Coronary artery (tissue), 2 donors: Measurements from ENCODE around the gene KCNMA1.

ENCODE experiments used
- DNase-seq: peaks from one replicate; pipeline ENCODE4 v3.0.0-alpha.2; 2017; ENCODE audit warnings: low spot score
- H3K27ac ChIP-seq, 2 donors: fragments of 200-600 bp; sonication (generic); one replicate each; pipeline ENCODE4 v1.5.1; 2016 to 2019
- H3K4me3 ChIP-seq: fragments of 200-600 bp; sonication (generic); 2 replicates; pipeline ENCODE4 v1.5.1; 2016; ENCODE audit warnings: mild to moderate bottlenecking, moderate library complexity
- CTCF ChIP-seq: fragments of 200-600 bp; sonication (generic); IDR thresholded peaks from one replicate; pipeline ENCODE4 v1.5.1; 2019; ENCODE audit warnings: antibody characterized with exemption

Gene KCNMA1

GRCh38 chr10:77386838-77387237, 250.8 kb downstream of the KCNMA1 start:
- peak; percentile 55 for DNase-seq
- no peak overlapping the region for H3K4me3 ChIP-seq
- H3K27ac ChIP-seq = peak overlapping the region; percentile 60 to 72
- TF ChIP-seq CTCF = no peak

- no peak overlapping the region for H3K4me3 ChIP-seq
- no peak for TF ChIP-seq CTCF
- no peak for DNase-seq
- peak overlapping the region in 1 of 2 donors; percentile 72 for H3K27ac ChIP-seq
Observed at GRCh38 chr10:77386365-77386764, 251.2 kb downstream of the KCNMA1 start.

- no peak overlapping the region for H3K4me3 ChIP-seq
- peak overlapping the region in 1 of 2 donors; percentile 72 for H3K27ac ChIP-seq
- DNase-seq = no peak
- no peak for TF ChIP-seq CTCF
Observed at GRCh38 chr10:77385315-77385714, 252.3 kb downstream of the KCNMA1 start.

GRCh38 chr10:77383861-77384553, 253.6 kb downstream of the KCNMA1 start:
- TF ChIP-seq CTCF = no peak
- peak; percentile 75 for DNase-seq
- no peak overlapping the region for H3K4me3 ChIP-seq
- peak overlapping the region in 1 of 2 donors; percentile 46 for H3K27ac ChIP-seq

- TF ChIP-seq CTCF = no peak
- no peak for DNase-seq
- Histone ChIP-seq H3K27ac (no peak overlapping the region), H3K4me3 (no peak overlapping the region)
Observed at GRCh38 chr10:77381750-77382149, 255.9 kb downstream of the KCNMA1 start.

GRCh38 chr10:77380723-77381122, 256.9 kb downstream of the KCNMA1 start:
- TF ChIP-seq CTCF = no peak
- DNase-seq = no peak
- Histone ChIP-seq H3K27ac (no peak overlapping the region), H3K4me3 (no peak overlapping the region)

GRCh38 chr10:77380191-77380590, 257.4 kb downstream of the KCNMA1 start:
- DNase-seq = no peak
- TF ChIP-seq CTCF = no peak
- Histone ChIP-seq H3K4me3 (no peak overlapping the region), H3K27ac (no peak overlapping the region)
